ENCODE measurements around the gene CDH4. TPM values are rescaled to one million over a fixed set of nuclear protein-coding genes. Genes with fewer than 3 reads are reported as not detected.

CDH4 gene
- total RNA-seq, 1 donor from 2014 or later: 0.99 TPM

DNA sequence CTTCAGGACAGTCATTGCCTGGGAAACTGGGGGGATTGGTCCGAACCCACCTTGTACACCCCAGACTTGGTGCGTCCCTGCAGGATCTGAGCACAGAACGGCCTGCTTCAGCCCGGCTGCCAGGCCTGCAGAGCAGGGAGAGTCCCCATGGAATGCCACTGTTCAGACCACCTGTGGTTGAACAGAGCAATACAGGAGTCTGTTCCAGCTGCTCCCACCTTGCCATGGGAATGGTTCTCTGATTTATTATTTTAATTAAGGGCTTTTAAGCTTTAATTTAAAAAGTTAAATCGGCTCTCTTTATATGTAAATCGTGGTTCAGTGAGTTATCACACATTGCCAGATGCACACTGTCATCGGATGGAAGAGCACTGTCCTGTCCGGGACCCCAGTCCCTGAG, 310.4 kb downstream of the CDH4 start:
- Mint-ChIP-seq H3K9me3 (ENCODE audit: low read depth) (no peaks in the 10 kb centered on the region), H3K27me3 (ENCODE audit: low read depth) (peaks cover 7% of the 10 kb centered on the region), H3K36me3 (ENCODE audit: low read depth) (no peaks in the 10 kb centered on the region), H3K27ac (ENCODE audit: unreplicated experiment) (no peak overlapping the region), H3K4me1 (ENCODE audit: low read depth) (peaks cover 3% of the 10 kb centered on the region), H3K4me3 (ENCODE audit: unreplicated experiment) (no peak overlapping the region)
- TF ChIP-seq CTCF (IDR thresholded peaks at IDR 0.05): no peak
- peak; percentile 58 for DNase-seq (ENCODE audit: low spot score)

DNA sequence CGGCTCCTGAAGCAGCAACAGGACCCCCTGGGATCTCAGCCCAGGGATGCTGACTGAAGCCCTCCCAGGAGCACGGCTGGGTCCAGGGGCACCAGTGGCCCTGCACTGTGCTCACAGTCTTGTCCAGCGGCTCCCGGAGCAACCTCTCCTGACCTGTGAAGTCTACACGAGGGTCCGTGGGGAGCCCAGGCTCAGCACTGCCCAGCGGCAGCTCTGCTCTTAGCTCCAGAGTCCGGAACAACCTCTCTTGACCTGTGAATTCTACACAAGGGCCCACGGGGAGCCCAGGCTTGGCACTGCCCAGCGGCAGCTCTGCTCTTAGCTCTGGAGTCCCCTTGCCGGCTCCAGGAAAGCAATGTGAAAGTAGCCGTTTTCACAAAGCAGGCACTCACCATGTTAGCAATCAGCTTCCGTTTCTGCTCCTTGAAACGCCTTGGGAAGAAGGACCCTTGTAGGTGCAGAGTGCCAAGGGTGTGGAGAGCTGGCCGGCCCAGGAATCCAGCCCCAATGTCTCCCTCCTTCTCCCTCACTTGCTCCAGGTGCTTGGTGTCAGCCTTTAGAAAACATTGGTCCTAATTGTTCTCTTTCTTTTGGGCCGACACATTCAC, 310.9 kb downstream of the CDH4 start:
- TF ChIP-seq CTCF (IDR thresholded peaks at IDR 0.05): no peak
- peaks cover 7% of the 10 kb centered on the region for H3K27me3 Mint-ChIP-seq (ENCODE audit: low read depth)
- peak; percentile 83 for DNase-seq (ENCODE audit: low spot score)
- H3K9me3 Mint-ChIP-seq (ENCODE audit: low read depth): no peaks in the 10 kb centered on the region
- no peak overlapping the region for H3K27ac Mint-ChIP-seq (ENCODE audit: unreplicated experiment)
- H3K36me3 Mint-ChIP-seq (ENCODE audit: low read depth): no peaks in the 10 kb centered on the region
- no peak overlapping the region for H3K4me3 Mint-ChIP-seq (ENCODE audit: unreplicated experiment)
- H3K4me1 Mint-ChIP-seq (ENCODE audit: low read depth): peaks cover 3% of the 10 kb centered on the region

DNA sequence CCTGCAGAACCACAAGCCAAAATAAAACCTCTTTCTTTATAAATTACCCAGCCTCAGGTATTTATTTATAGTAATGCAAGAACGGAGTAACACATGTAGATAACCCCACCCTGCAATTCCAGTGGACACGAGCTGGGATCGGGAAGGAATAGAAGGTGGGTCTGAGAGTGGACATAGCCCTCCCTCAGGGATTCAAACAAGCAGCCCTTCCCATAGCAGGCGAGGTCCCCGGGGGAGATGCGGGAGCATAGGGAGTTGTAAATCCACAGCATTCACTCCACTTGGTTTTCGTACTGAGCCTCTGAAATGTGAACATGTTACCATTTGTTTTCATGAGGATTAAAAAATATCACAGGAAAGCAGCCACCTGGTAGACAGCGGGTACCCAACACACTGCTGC, 312.6 kb downstream of the CDH4 start:
- H3K27me3 Mint-ChIP-seq (ENCODE audit: low read depth): peaks cover 9% of the 10 kb centered on the region
- no peaks in the 10 kb centered on the region for H3K4me1 Mint-ChIP-seq (ENCODE audit: low read depth)
- H3K27ac Mint-ChIP-seq (ENCODE audit: unreplicated experiment): no peak overlapping the region
- no peak for TF ChIP-seq CTCF (IDR thresholded peaks at IDR 0.05)
- no peak overlapping the region for H3K4me3 Mint-ChIP-seq (ENCODE audit: unreplicated experiment)
- no peak for DNase-seq (ENCODE audit: low spot score)
- H3K36me3 Mint-ChIP-seq (ENCODE audit: low read depth): no peaks in the 10 kb centered on the region
- no peaks in the 10 kb centered on the region for H3K9me3 Mint-ChIP-seq (ENCODE audit: low read depth)

GRCh38 chr20:61565791-61566190, 313.7 kb downstream of the CDH4 start:
- H3K36me3 Mint-ChIP-seq (ENCODE audit: low read depth): no peaks in the 10 kb centered on the region
- DNase-seq (ENCODE audit: low spot score): peak; percentile 89
- peaks cover 15% of the 10 kb centered on the region for H3K27me3 Mint-ChIP-seq (ENCODE audit: low read depth)
- TF ChIP-seq CTCF (IDR thresholded peaks at IDR 0.05): no peak
- H3K9me3 Mint-ChIP-seq (ENCODE audit: low read depth): no peaks in the 10 kb centered on the region
- no peak overlapping the region for H3K27ac Mint-ChIP-seq (ENCODE audit: unreplicated experiment)
- no peaks in the 10 kb centered on the region for H3K4me1 Mint-ChIP-seq (ENCODE audit: low read depth)
- H3K4me3 Mint-ChIP-seq (ENCODE audit: unreplicated experiment): no peak overlapping the region

GRCh38 chr20:61566691-61567090, 314.6 kb downstream of the CDH4 start:
- no peak for TF ChIP-seq CTCF (IDR thresholded peaks at IDR 0.05)
- H3K36me3 Mint-ChIP-seq (ENCODE audit: low read depth): no peaks in the 10 kb centered on the region
- H3K4me1 Mint-ChIP-seq (ENCODE audit: low read depth): no peaks in the 10 kb centered on the region
- H3K4me3 Mint-ChIP-seq (ENCODE audit: unreplicated experiment): no peak overlapping the region
- DNase-seq (ENCODE audit: low spot score): peak; percentile 61
- H3K9me3 Mint-ChIP-seq (ENCODE audit: low read depth): no peaks in the 10 kb centered on the region
- H3K27me3 Mint-ChIP-seq (ENCODE audit: low read depth): peaks cover 16% of the 10 kb centered on the region
- no peak overlapping the region for H3K27ac Mint-ChIP-seq (ENCODE audit: unreplicated experiment)
